ENCODE data around the gene RAI2.

DNA sequence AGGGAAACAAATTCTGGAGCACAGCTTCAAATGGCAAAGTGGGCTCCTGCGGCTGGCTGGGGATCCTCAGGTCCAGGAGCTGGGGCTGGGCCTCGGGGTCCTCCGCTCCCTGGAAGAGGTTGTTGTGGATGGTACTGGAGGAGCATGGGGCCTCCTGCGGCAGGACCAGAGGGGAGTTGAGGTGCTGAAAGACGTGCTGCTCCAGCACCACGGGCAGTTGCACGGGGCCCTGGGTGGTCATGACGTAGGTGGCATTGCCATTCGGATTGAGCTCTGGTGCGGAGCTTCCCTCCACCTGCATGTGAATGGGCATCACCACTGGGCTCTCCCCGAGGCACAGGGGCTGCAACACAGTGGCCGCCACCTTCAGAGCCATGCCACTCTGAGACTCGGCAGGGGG lies 59.7 kb downstream of the RAI2 start:
- TF ChIP-seq, protein P1, sequence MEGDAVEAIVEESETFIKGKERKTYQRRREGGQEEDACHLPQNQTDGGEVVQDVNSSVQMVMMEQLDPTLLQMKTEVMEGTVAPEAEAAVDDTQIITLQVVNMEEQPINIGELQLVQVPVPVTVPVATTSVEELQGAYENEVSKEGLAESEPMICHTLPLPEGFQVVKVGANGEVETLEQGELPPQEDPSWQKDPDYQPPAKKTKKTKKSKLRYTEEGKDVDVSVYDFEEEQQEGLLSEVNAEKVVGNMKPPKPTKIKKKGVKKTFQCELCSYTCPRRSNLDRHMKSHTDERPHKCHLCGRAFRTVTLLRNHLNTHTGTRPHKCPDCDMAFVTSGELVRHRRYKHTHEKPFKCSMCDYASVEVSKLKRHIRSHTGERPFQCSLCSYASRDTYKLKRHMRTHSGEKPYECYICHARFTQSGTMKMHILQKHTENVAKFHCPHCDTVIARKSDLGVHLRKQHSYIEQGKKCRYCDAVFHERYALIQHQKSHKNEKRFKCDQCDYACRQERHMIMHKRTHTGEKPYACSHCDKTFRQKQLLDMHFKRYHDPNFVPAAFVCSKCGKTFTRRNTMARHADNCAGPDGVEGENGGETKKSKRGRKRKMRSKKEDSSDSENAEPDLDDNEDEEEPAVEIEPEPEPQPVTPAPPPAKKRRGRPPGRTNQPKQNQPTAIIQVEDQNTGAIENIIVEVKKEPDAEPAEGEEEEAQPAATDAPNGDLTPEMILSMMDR (IDR thresholded peaks at IDR 0.05): no peak
- TF ChIP-seq, protein P2, sequence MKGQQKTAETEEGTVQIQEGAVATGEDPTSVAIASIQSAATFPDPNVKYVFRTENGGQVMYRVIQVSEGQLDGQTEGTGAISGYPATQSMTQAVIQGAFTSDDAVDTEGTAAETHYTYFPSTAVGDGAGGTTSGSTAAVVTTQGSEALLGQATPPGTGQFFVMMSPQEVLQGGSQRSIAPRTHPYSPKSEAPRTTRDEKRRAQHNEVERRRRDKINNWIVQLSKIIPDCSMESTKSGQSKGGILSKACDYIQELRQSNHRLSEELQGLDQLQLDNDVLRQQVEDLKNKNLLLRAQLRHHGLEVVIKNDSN (CRISPR knock-in tag; IDR thresholded peaks at IDR 0.05): no peak
- TF ChIP-seq MXD4 (CRISPR knock-in tag; IDR thresholded peaks at IDR 0.05; ENCODE audit: borderline replicate concordance): no peak
- no peak for TF ChIP-seq ATF1 (CRISPR knock-in tag; IDR thresholded peaks at IDR 0.05)
- TF ChIP-seq, protein P3, sequence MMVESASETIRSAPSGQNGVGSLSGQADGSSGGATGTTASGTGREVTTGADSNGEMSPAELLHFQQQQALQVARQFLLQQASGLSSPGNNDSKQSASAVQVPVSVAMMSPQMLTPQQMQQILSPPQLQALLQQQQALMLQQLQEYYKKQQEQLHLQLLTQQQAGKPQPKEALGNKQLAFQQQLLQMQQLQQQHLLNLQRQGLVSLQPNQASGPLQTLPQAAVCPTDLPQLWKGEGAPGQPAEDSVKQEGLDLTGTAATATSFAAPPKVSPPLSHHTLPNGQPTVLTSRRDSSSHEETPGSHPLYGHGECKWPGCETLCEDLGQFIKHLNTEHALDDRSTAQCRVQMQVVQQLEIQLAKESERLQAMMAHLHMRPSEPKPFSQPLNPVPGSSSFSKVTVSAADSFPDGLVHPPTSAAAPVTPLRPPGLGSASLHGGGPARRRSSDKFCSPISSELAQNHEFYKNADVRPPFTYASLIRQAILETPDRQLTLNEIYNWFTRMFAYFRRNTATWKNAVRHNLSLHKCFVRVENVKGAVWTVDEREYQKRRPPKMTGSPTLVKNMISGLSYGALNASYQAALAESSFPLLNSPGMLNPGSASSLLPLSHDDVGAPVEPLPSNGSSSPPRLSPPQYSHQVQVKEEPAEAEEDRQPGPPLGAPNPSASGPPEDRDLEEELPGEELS (CRISPR knock-in tag; IDR thresholded peaks at IDR 0.05): no peak
- TF ChIP-seq CREB1 (CRISPR knock-in tag; IDR thresholded peaks at IDR 0.05): no peak
- TF ChIP-seq SP1 (CRISPR knock-in tag; conservative IDR thresholded peaks at IDR 0.05): no peak
- TF ChIP-seq, protein P4, sequence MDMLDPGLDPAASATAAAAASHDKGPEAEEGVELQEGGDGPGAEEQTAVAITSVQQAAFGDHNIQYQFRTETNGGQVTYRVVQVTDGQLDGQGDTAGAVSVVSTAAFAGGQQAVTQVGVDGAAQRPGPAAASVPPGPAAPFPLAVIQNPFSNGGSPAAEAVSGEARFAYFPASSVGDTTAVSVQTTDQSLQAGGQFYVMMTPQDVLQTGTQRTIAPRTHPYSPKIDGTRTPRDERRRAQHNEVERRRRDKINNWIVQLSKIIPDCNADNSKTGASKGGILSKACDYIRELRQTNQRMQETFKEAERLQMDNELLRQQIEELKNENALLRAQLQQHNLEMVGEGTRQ (CRISPR knock-in tag; IDR thresholded peaks at IDR 0.05): no peak
- TF ChIP-seq ZNF121 (CRISPR knock-in tag; IDR thresholded peaks at IDR 0.05): no peak
- TF ChIP-seq, protein P5, sequence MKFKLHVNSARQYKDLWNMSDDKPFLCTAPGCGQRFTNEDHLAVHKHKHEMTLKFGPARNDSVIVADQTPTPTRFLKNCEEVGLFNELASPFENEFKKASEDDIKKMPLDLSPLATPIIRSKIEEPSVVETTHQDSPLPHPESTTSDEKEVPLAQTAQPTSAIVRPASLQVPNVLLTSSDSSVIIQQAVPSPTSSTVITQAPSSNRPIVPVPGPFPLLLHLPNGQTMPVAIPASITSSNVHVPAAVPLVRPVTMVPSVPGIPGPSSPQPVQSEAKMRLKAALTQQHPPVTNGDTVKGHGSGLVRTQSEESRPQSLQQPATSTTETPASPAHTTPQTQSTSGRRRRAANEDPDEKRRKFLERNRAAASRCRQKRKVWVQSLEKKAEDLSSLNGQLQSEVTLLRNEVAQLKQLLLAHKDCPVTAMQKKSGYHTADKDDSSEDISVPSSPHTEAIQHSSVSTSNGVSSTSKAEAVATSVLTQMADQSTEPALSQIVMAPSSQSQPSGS (CRISPR knock-in tag; IDR thresholded peaks at IDR 0.05; ENCODE audit: borderline replicate concordance, low read depth): no peak
- TF ChIP-seq JUN (CRISPR knock-in tag; IDR thresholded peaks at IDR 0.05): no peak
- TF ChIP-seq, protein P6, sequence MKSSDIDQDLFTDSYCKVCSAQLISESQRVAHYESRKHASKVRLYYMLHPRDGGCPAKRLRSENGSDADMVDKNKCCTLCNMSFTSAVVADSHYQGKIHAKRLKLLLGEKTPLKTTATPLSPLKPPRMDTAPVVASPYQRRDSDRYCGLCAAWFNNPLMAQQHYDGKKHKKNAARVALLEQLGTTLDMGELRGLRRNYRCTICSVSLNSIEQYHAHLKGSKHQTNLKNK (CRISPR knock-in tag; IDR thresholded peaks at IDR 0.05): no peak
- TF ChIP-seq, protein P7, sequence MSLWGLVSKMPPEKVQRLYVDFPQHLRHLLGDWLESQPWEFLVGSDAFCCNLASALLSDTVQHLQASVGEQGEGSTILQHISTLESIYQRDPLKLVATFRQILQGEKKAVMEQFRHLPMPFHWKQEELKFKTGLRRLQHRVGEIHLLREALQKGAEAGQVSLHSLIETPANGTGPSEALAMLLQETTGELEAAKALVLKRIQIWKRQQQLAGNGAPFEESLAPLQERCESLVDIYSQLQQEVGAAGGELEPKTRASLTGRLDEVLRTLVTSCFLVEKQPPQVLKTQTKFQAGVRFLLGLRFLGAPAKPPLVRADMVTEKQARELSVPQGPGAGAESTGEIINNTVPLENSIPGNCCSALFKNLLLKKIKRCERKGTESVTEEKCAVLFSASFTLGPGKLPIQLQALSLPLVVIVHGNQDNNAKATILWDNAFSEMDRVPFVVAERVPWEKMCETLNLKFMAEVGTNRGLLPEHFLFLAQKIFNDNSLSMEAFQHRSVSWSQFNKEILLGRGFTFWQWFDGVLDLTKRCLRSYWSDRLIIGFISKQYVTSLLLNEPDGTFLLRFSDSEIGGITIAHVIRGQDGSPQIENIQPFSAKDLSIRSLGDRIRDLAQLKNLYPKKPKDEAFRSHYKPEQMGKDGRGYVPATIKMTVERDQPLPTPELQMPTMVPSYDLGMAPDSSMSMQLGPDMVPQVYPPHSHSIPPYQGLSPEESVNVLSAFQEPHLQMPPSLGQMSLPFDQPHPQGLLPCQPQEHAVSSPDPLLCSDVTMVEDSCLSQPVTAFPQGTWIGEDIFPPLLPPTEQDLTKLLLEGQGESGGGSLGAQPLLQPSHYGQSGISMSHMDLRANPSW (CRISPR knock-in tag; conservative IDR thresholded peaks at IDR 0.05; ENCODE audit: low read depth): no peak
- TF ChIP-seq, protein P8, sequence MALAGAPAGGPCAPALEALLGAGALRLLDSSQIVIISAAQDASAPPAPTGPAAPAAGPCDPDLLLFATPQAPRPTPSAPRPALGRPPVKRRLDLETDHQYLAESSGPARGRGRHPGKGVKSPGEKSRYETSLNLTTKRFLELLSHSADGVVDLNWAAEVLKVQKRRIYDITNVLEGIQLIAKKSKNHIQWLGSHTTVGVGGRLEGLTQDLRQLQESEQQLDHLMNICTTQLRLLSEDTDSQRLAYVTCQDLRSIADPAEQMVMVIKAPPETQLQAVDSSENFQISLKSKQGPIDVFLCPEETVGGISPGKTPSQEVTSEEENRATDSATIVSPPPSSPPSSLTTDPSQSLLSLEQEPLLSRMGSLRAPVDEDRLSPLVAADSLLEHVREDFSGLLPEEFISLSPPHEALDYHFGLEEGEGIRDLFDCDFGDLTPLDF (CRISPR knock-in tag; IDR thresholded peaks at IDR 0.05): no peak
